HG03442 (cell line): Measurements from ENCODE around the gene UBE2V1.
"Not testable (repeated sequence)": the region's sequence is repeated elsewhere in the genome, so short reads cannot be mapped to it uniquely, and the experiment has no call there.

Source experiments
- ATAC-seq: cut with Tn5 transposase; IDR thresholded peaks from one replicate; pipeline ENCODE4 v1.9.1; 2021; ENCODE audit warnings: mild to moderate bottlenecking, moderate library complexity; ENCODE audit not compliant: unreplicated experiment

The UBE2V1 gene

DNA sequence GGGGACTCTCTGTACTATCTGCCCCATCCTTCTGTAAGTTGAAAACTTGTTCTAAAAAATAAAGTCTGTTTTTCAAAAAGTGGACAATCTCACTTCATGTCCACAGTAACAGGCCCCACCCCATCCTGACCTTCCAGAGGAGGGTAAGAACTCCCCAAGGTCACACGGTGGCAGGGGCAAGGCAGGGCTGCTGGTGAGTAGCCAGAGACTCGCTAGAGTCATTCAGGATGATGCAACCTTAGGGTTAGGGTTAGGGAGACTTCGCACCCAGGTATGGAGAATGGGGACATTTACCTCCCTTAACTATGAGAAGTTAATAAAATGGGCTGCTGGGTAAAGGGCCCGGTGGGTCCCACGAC is 25.1 kb upstream of the UBE2V1 start:
- no peak for ATAC-seq

- not testable (repeated sequence) for ATAC-seq
These were observed 24.8 kb upstream of the UBE2V1 start for GRCh38 chr20:50137702-50138101.

DNA sequence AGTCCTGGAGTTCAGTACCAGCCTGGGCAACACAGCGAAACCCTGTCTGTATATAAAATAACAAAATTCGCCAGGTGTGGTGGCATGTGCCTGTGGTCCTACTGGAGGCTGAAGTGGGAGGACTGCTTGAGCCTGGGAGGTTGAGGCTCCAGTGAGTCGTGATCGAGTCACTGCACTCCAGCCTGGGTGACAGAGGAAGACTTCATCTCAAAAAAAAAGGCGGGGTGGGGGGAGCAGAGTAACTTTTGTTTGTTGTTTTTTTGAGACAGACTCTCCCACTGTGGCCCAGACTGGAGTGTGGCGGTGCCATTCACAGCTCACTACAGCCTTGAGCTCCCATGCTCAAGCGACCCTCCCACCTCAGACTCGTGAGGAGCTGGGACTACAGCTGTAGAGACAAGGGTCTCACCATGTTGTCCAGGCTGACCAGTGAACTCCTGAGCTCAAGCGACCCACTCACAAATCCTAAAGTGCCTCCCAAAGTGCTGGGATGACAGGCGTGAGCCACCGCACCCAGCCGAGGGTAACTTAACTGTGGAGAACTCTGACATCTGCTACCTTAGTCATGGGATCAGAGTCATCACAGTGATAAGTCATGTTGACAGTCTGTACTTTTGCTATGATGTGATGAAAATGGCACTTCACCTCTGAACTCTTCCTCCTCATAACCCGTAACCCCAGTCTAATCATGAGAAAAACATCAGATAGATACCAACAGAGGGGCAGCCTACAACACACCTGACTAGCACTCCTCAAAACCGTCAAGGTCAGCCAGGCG is 24.1 kb upstream of the UBE2V1 start:
- no peak for ATAC-seq

- ATAC-seq, result not testable (repeated sequence)
These were observed 22.2 kb upstream of the UBE2V1 start for GRCh38 chr20:50135157-50135556.

GRCh38 chr20:50133474-50134217 is 20.7 kb upstream of the UBE2V1 start:
- ATAC-seq, result no peak

DNA sequence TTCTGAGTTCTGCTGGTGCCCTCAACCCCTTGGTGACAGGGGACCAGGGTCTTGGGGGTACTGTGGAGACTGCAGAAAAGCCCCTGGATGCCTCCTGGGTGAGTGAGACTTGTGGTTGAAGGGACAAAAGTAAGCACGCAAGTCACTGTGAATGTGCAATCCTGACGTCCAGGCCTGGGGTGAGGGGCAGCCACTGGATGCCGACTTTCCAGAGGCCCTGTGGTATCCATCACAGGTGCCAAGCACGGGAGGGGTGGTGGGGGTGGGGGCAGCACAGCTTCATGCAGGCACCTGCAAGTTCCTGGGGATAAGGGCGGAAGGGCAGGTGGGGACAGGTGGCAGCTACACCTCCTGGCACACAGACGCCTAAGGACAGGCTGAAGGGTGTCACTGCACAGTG is 20.1 kb upstream of the UBE2V1 start:
- no peak for ATAC-seq

GRCh38 chr20:50130995-50131394 is 18.0 kb upstream of the UBE2V1 start:
- no peak for ATAC-seq

DNA sequence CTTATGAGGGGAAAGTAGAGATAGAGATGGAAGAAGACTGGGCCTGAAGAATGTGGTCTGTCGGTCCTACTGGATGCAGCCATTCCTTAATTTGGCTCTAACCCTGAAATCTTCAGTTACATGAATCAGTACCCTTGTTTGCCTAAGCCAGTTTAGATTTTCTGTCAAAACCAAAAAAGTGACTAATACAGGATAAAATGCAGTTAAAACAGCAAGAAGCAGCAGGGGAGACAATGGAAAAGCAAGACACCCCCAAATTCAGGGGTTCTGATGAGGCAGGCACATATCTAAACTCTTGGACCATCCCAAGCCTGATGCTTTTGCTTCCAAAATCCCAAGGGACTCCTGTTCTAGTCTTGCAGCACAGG is 17.4 kb upstream of the UBE2V1 start:
- ATAC-seq, result no peak

- no peak for ATAC-seq
These were observed 16.9 kb upstream of the UBE2V1 start for GRCh38 chr20:50129662-50130355.

DNA sequence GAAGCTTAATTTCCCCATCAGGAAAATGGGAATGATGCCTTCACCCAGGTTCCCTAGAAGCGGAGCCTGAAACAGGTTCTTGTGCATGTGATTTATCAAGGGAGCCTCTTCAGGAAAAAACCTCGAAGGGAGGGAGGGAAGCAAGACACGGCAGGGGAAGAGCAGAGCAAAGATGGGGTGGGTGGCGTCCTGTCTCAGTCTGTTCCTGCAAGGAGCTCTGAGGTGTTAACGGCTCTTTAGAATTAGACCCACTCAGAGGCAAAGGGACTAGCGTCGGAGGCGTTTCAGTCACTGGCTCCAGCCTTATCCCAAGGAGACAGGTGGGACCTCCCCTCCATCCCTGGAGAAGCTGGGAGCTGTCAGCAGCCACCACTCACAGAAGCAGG is 15.6 kb upstream of the UBE2V1 start:
- no peak for ATAC-seq

DNA sequence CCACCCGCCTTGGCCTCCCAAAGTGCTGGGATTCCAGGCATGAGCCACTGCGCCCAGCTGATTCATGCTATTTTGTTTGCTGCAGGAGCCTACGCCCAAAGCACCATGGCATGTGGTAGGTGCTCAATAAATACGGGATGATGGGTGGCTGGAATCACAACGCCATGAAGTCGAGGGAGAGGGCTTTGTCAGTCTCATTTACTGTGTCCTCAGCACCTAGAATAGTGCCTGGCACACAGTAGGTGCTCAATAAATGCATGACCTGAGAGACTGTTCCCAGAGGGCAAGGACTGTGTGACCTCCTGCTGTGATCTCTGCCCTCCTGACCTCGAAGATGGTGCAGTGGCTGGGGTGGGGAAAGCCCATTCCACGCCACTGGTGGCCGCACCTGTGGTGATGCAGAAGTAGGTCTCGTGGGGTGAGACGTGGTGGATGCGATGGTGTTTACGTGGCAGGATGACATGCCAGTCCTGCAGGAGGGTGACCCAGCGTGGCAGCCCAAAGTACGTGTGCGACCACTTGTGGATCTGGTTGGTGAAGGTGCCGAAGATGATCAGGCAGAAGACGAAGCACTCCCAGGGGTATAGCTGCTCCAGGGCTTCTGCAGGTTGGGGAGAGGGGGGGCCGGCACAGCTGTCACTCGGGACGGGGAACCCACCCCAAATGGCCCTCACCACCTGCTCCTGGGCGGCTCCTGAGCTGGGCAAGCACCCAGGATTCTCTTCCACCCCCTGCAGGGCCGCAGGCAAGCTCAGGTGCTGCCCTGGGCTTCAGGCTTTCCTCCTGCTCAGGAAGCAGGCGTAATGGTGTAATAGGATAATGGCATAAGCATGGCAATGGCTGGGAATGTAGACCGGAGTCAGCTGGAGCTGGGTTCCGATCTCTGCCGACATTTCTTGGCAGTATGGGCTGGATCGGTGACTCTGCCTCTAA is 14.9 kb upstream of the UBE2V1 start:
- ATAC-seq, result no peak

DNA sequence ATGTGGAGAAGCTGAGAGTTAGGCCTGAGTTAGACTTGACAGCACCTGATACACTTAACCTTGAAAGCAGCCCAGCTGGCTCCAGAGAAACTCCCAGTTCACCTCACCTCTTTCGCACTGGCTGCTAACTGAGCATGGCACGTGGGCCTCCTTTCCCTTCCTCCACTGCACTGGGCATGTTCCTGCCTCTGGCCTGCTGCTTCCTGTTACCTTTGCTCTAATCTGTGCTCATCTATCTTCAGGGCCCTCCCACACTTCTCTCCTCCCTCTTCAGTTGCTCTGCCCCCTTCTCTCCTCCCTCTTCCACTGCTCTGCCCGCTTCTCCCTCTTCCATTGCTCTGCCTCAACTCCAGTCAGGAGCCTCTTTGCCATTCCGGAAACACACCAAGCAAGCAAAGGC is 13.7 kb upstream of the UBE2V1 start:
- ATAC-seq, result no peak

DNA sequence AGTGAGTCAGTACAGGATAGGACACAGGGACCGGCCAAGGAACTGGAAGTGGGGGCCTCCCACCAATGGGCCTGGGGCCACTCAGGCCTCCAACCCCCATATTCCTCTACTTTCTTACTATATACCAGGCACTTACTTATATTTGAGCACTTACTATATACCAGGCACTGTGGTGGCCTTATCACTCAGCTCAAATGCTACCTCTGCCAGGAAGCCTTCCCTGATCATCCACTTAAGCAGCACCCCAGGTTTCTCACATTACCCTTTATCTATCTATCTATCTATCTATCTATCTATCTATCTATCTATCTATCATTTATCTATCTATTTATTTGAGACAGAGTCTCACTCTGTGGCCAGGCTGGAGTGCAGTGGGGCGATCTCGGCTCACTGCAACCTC is 12.3 kb upstream of the UBE2V1 start:
- ATAC-seq, result no peak

- ATAC-seq, result no peak
These were observed 11.5 kb upstream of the UBE2V1 start for GRCh38 chr20:50124496-50124895.

DNA sequence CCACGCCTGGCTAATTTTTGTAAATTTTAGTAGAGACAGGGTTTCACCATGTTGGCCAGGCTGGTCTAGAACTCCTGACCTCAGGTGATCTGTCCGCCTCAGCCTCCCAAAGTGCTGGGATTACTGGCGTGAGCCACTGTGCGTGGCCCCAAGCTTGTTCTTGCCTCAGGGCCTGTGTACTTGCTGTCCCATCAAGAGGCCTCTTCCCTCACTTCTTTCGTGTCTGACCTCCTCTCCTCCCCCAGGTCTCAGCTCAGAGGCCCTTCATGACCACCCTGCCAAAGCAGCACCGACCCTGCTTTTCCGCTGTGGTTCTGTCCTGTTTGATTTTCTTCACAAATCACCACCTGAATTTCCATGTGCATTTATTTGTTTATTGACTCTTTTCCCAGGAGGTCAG is 10.5 kb upstream of the UBE2V1 start:
- no peak for ATAC-seq

DNA sequence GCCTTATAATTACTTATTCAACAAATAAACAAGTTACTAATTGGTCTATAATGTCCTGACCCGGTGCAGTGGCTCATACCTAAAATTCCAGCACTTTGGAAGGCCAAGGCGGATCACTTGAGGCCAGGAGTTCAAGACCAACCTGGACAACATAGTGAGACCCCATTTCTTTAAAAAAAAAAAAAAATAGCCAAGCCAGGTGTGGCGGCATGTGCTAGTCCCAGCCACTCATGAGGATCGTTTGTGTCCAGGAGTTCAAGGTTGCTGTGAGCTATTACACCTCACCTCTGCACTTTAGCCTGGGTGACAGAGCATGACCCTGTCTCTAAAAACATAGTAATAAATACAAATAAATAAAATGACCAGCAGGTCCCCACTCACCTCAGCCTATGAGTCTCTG is 9.8 kb upstream of the UBE2V1 start:
- ATAC-seq, result no peak

- no peak for ATAC-seq
These were observed 8.9 kb upstream of the UBE2V1 start for GRCh38 chr20:50121858-50122271.

DNA sequence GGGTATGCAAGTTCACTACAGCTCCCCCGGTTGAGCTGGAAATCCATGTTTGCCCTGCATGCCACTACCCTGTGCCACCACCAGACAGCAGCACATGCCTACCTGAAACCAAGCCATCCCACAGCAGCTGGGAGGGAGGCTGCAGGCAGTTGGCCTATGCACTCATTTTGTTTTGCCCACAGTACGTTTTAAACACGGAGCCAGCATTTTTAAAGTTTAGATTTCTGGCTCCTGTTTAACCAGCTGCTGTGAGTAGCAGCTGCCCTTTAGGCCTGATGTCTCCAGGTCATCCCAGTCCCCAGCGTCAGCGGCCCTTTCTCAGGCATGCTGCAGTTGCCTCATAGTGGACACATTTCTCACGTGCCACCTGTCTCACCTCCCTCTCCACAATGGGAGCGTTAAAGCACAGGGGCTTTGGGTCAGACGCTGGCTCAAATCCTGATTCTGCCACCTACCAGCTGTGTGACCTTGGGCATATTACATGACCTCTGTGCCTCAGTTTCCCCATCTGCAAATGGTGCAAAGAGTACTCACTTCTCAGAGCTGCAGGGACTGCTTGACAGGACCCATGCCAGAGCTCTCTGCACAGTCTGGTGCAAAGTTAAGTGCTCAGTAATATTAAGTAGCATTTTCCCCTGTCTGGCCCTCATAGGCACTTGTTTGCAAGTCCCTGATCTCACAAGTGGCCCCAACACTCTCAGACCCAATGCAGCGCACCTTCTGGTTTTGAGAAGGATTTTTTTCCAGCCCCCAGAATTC is 8.2 kb upstream of the UBE2V1 start:
- ATAC-seq, result no peak

GRCh38 chr20:50118203-50118602 is 5.3 kb upstream of the UBE2V1 start:
- ATAC-seq, result no peak

DNA sequence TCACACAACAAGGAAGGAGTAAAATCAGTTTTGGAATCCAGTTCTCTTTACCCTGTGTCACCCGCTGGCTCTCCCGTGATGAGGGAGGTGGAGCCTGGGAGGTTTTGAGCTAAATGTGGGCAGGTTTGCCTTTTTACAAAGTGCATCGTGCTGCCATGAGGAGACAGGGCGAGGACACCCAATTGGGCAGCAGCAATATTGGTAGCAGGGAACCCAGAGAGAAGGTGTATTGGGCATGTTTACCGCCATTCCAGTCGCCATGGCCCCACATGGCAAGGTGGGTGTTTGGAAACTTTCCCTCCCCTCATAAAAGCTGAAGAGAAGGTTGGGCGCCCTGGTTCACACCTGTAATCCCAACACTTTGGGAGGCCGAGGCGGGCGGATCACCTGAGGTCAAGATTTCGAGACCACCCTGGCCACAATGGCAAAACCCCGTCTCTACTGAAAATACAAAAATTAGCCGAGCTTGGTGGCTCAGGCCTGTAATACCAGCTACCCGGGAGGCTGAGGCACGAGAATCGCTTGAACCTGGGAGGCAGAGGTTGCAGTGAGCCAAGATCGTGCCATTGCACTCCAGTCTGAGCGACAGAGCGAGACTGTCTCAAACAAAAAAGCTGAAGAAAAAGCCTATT is 3.5 kb upstream of the UBE2V1 start:
- ATAC-seq, result no peak
